Measurements from ENCODE around the gene GPC6. TPM values are rescaled to one million over a fixed set of nuclear protein-coding genes. Genes with fewer than 3 reads are reported as not detected.
A peak's percentile ranks its signal among the peaks of the same experiment; 100 is the strongest.

GPC6 gene
- total and polyA plus RNA-seq, 12 donors, result 0.15 to 5.4 (median 2.5) TPM

- no peak overlapping the region for H3K27ac ChIP-seq
- intact Hi-C loops (cut with DNase I), result no loop called here
- H3K4me1 ChIP-seq, result no peaks in the 10 kb centered on the region
- no peaks in the 10 kb centered on the region for H3K27me3 ChIP-seq
- 71 to 72% methylated on average over 2 of the region's 2 CpGs for WGBS, 2 donors
- TF ChIP-seq, protein P1, sequence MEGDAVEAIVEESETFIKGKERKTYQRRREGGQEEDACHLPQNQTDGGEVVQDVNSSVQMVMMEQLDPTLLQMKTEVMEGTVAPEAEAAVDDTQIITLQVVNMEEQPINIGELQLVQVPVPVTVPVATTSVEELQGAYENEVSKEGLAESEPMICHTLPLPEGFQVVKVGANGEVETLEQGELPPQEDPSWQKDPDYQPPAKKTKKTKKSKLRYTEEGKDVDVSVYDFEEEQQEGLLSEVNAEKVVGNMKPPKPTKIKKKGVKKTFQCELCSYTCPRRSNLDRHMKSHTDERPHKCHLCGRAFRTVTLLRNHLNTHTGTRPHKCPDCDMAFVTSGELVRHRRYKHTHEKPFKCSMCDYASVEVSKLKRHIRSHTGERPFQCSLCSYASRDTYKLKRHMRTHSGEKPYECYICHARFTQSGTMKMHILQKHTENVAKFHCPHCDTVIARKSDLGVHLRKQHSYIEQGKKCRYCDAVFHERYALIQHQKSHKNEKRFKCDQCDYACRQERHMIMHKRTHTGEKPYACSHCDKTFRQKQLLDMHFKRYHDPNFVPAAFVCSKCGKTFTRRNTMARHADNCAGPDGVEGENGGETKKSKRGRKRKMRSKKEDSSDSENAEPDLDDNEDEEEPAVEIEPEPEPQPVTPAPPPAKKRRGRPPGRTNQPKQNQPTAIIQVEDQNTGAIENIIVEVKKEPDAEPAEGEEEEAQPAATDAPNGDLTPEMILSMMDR (IDR thresholded peaks at IDR 0.05), result no peak
- H3K4me3 ChIP-seq, result no peak overlapping the region
- no peaks in the 10 kb centered on the region for H3K36me3 ChIP-seq
- H3K9me3 ChIP-seq, result no peaks in the 10 kb centered on the region
- peak in 1 of 8 donors; percentile 50 for ATAC-seq
- DNase-seq, result no peak
Measured at GRCh38 chr13:93603043-93603442, 376.4 kb downstream of the GPC6 start.

DNA sequence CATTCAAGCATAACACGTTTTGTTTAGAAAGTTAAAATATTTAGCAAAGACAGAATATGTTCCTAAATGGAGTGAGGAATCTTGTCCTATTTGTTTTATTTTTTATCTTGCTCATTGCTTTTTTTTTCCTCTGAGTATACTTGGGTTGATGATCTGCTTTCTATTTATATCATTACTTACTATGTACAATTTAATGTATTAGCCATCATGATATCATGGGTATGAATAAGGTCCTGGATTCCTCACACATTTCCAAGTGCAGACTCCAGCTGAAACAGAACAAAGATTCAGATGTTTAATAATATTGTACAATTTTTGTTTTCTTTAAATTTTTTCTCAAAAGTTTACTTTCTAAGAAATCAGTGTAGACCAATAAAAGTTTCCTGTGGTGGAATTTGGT, 388.2 kb downstream of the GPC6 start:
- DNase-seq (no peak), ATAC-seq (no peak)
- Histone ChIP-seq H3K4me1 (no peaks in the 10 kb centered on the region), H3K27ac (no peak overlapping the region), H3K4me3 (no peak overlapping the region), H3K9me3 (no peaks in the 10 kb centered on the region), H3K27me3 (no peaks in the 10 kb centered on the region), H3K36me3 (no peaks in the 10 kb centered on the region)
- TF ChIP-seq, protein P1 (IDR thresholded peaks at IDR 0.05), result no peak
- WGBS, 2 donors, result 64 to 76% methylated on average over 1 of the region's 1 CpG
- intact Hi-C loops (cut with DNase I), result no loop called here

DNA sequence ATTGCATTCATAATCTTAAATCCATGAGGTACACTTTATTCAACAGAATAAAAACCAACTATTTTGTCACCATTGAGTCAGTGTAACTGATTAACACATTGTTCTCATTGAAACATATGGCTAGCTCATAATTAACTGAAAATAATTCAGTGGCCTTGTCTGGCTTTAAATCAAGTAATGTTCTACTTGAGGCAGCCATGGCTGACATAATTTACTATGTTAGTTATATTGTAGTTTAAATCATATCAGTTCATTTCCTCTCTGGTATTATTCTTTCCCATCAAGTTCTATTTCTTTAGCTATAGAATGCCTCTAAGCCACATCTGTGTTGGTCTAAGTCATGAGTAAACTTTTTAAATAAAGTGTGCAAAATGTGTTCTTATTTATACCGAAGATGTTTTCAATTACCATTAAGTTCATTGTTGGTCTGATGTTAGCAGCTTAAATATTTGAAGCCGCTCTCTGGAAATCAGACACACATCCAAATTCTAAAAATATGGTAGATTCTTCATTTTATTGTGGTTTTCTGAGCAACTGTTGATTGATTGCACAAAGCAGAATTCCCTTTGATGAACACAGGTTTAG, 393.7 kb downstream of the GPC6 start:
- H3K27ac ChIP-seq, result no peak overlapping the region
- intact Hi-C loops (cut with DNase I), result no loop called here
- DNase-seq (no peak), ATAC-seq (no peak)
- 66 to 71% methylated on average over 2 of the region's 2 CpGs for WGBS, 2 donors
- H3K9me3 ChIP-seq, result no peaks in the 10 kb centered on the region
- H3K27me3 ChIP-seq, result no peaks in the 10 kb centered on the region
- TF ChIP-seq, protein P1 (IDR thresholded peaks at IDR 0.05), result no peak
- no peaks in the 10 kb centered on the region for H3K36me3 ChIP-seq
- H3K4me3 ChIP-seq, result no peak overlapping the region
- H3K4me1 ChIP-seq, result no peaks in the 10 kb centered on the region

GRCh38 chr13:93621051-93621450, 394.4 kb downstream of the GPC6 start:
- TF ChIP-seq, protein P1 (IDR thresholded peaks at IDR 0.05), result no peak

More at GRCh38 chr13:93621051-93621450, 394.4 kb downstream of the GPC6 start:
- no peak for DNase-seq
- no peak for ATAC-seq
- Histone ChIP-seq H3K36me3 (no peaks in the 10 kb centered on the region), H3K4me3 (no peak overlapping the region), H3K27me3 (no peaks in the 10 kb centered on the region), H3K27ac (no peak overlapping the region), H3K9me3 (no peaks in the 10 kb centered on the region), H3K4me1 (no peaks in the 10 kb centered on the region)
- 81 to 91% methylated on average over 2 of the region's 2 CpGs for WGBS, 2 donors
- intact Hi-C loops (cut with DNase I), result no loop called here

Measured in heart right ventricle (tissue), 16 donors.